HAP-1 (cell line): ENCODE results near the gene DSG2.

Experiments used
- DNase-seq, 2 experiments: peaks; one replicate each; pipeline ENCODE4 v3.0.0-alpha.2; 2016 to 2020; ENCODE audit warnings: low spot score in 2 of 2
- H3K27me3 ChIP-seq: fragments of 250-450 bp; sonication (Bioruptor Pico); 2 replicates; pipeline ENCODE4 v1.5.1; 2020; ENCODE audit warnings: low read depth, mild to moderate bottlenecking, moderate library complexity
- H3K36me3 ChIP-seq: fragments of 250-450 bp; sonication (Bioruptor Pico); replicated peaks from 2 replicates; pipeline ENCODE4 v1.5.1; 2020; ENCODE audit warnings: mild to moderate bottlenecking
- H3K4me1 ChIP-seq: fragments of 250-450 bp; sonication (Bioruptor Pico); 2 replicates; pipeline ENCODE4 v1.5.1; 2020; ENCODE audit warnings: mild to moderate bottlenecking
- H3K4me3 ChIP-seq: fragments of 250-450 bp; sonication (Bioruptor Pico); 2 replicates; pipeline ENCODE4 v1.5.1; 2020; ENCODE audit warnings: mild to moderate bottlenecking, moderate library complexity
- H3K9me3 ChIP-seq: fragments of 250-450 bp; sonication (Bioruptor Pico); 2 replicates; pipeline ENCODE4 v1.5.1; 2020; ENCODE audit warnings: mild to moderate bottlenecking, moderate library complexity
- in situ Hi-C: fragments of 300-500 bp; cut with MboI; formaldehyde crosslinking; loops from 3 replicates; pipeline ENCODE4 v1.14.3; 2020; ENCODE audit warnings: low sequenced_read_pairs, inconsistent platforms, mixed read lengths

DSG2 gene

GRCh38 chr18:31497836-31498573 is at the start of gene DSG2:
TSS of gene DSG2 (plus strand) at chr18:31498177. CDS start at chr18:31498252, 75 bp downstream.
- peak within 1 kb of the TSS; percentile 71 for H3K4me3 ChIP-seq
- peaks cover 9% of the 10 kb centered on the region; the same call in 1 of the 2 replicates for H3K4me1 ChIP-seq
- no peaks in the 10 kb centered on the region for H3K9me3 ChIP-seq
- H3K27me3 ChIP-seq = no peaks in the 10 kb centered on the region
- peak; percentile 19 to 82 for DNase-seq
- 0 out of 2 replicates have a peak, but pooled peaks cover 4% of the 10 kb centered on the region for H3K36me3 ChIP-seq
- in situ Hi-C loops = no loop called here

GRCh38 chr18:31450409-31450808 is 47.6 kb upstream of the DSG2 start:
- in situ Hi-C loops = no loop called here
- H3K4me1 ChIP-seq = no peaks in the 10 kb centered on the region
- no peaks in the 10 kb centered on the region for H3K36me3 ChIP-seq
- H3K4me3 ChIP-seq = no peak overlapping the region
- no peaks in the 10 kb centered on the region for H3K9me3 ChIP-seq
- no peak for DNase-seq
- H3K27me3 ChIP-seq = no peaks in the 10 kb centered on the region

- DNase-seq = no peak
- no peaks in the 10 kb centered on the region for H3K36me3 ChIP-seq
- in situ Hi-C loops = no loop called here
Observed at GRCh38 chr18:31451625-31452024, 46.4 kb upstream of the DSG2 start.

GRCh38 chr18:31454066-31454708 is 43.8 kb upstream of the DSG2 start:
- DNase-seq = no peak
- Histone ChIP-seq H3K4me3 (no peak overlapping the region), H3K27me3 (no peaks in the 10 kb centered on the region)

More at GRCh38 chr18:31451625-31452024, 46.4 kb upstream of the DSG2 start:
- no peaks in the 10 kb centered on the region for H3K9me3 ChIP-seq
- H3K4me1 ChIP-seq = no peaks in the 10 kb centered on the region
- no peaks in the 10 kb centered on the region for H3K27me3 ChIP-seq
- H3K4me3 ChIP-seq = no peak overlapping the region

GRCh38 chr18:31469629-31470028 is 28.3 kb upstream of the DSG2 start:
- no peaks in the 10 kb centered on the region for H3K36me3 ChIP-seq
- in situ Hi-C loops = no loop called here
- H3K4me3 ChIP-seq = no peak overlapping the region
- H3K27me3 ChIP-seq = no peaks in the 10 kb centered on the region
- H3K9me3 ChIP-seq = no peaks in the 10 kb centered on the region
- H3K4me1 ChIP-seq = no peaks in the 10 kb centered on the region
- DNase-seq = no peak

More at GRCh38 chr18:31454066-31454708, 43.8 kb upstream of the DSG2 start:
- no peaks in the 10 kb centered on the region for H3K9me3 ChIP-seq
- no peaks in the 10 kb centered on the region for H3K36me3 ChIP-seq
- in situ Hi-C loops = no loop called here
- H3K4me1 ChIP-seq = no peaks in the 10 kb centered on the region

GRCh38 chr18:31478688-31479087 is 19.3 kb upstream of the DSG2 start:
- Histone ChIP-seq H3K9me3 (no peaks in the 10 kb centered on the region), H3K4me3 (no peak overlapping the region), H3K27me3 (no peaks in the 10 kb centered on the region), H3K4me1 (peaks cover 3% of the 10 kb centered on the region; the same call in 1 of the 2 replicates), H3K36me3 (no peaks in the 10 kb centered on the region)
- DNase-seq = no peak
- in situ Hi-C loops = no loop called here

- no peaks in the 10 kb centered on the region for H3K36me3 ChIP-seq
- in situ Hi-C loops = no loop called here
Observed at GRCh38 chr18:31482051-31482450, 15.9 kb upstream of the DSG2 start.

GRCh38 chr18:31483396-31483795 is 14.6 kb upstream of the DSG2 start:
- Histone ChIP-seq H3K9me3 (no peaks in the 10 kb centered on the region), H3K4me3 (no peak overlapping the region), H3K4me1 (peaks cover 3% of the 10 kb centered on the region; the same call in 1 of the 2 replicates), H3K36me3 (no peaks in the 10 kb centered on the region), H3K27me3 (no peaks in the 10 kb centered on the region)
- in situ Hi-C loops = no loop called here
- DNase-seq = no peak

More at GRCh38 chr18:31482051-31482450, 15.9 kb upstream of the DSG2 start:
- H3K4me1 ChIP-seq = peaks cover 3% of the 10 kb centered on the region; the same call in 1 of the 2 replicates
- H3K27me3 ChIP-seq = no peaks in the 10 kb centered on the region
- no peaks in the 10 kb centered on the region for H3K9me3 ChIP-seq
- H3K4me3 ChIP-seq = no peak overlapping the region
- no peak for DNase-seq

- no peak for DNase-seq
- H3K4me1 ChIP-seq = peaks cover 3% of the 10 kb centered on the region; the same call in 1 of the 2 replicates
- in situ Hi-C loops = no loop called here
- no peaks in the 10 kb centered on the region for H3K9me3 ChIP-seq
- H3K36me3 ChIP-seq = no peaks in the 10 kb centered on the region
- no peaks in the 10 kb centered on the region for H3K27me3 ChIP-seq
- H3K4me3 ChIP-seq = no peak overlapping the region
Observed at GRCh38 chr18:31484461-31484860, 13.5 kb upstream of the DSG2 start.

- Histone ChIP-seq H3K27me3 (peaks cover 3% of the 10 kb centered on the region; the same call in 1 of the 2 replicates), H3K4me3 (no peak overlapping the region), H3K36me3 (no peaks in the 10 kb centered on the region), H3K4me1 (peaks cover 1% of the 10 kb centered on the region; the same call in 1 of the 2 replicates), H3K9me3 (no peaks in the 10 kb centered on the region)
- no peak for DNase-seq
- in situ Hi-C loops = no loop called here
Observed at GRCh38 chr18:31486165-31486564, 11.8 kb upstream of the DSG2 start.

- no peak for DNase-seq
- Histone ChIP-seq H3K27me3 (peaks cover 3% of the 10 kb centered on the region; the same call in 1 of the 2 replicates), H3K9me3 (no peaks in the 10 kb centered on the region), H3K4me3 (no peak overlapping the region), H3K4me1 (no peaks in the 10 kb centered on the region), H3K36me3 (no peaks in the 10 kb centered on the region)
- in situ Hi-C loops = no loop called here
Observed at GRCh38 chr18:31487246-31488015, 10.5 kb upstream of the DSG2 start.

- Histone ChIP-seq H3K4me1 (no peaks in the 10 kb centered on the region), H3K36me3 (no peaks in the 10 kb centered on the region), H3K27me3 (peaks cover 3% of the 10 kb centered on the region; the same call in 1 of the 2 replicates), H3K4me3 (no peak overlapping the region), H3K9me3 (no peaks in the 10 kb centered on the region)
- in situ Hi-C loops = no loop called here
- DNase-seq = no peak
Observed at GRCh38 chr18:31489311-31489710, 8.7 kb upstream of the DSG2 start.

- in situ Hi-C loops = no loop called here
Observed at GRCh38 chr18:31490387-31490786, 7.6 kb upstream of the DSG2 start.

More at GRCh38 chr18:31490387-31490786, 7.6 kb upstream of the DSG2 start:
- Histone ChIP-seq H3K9me3 (no peaks in the 10 kb centered on the region), H3K4me3 (no peak overlapping the region), H3K27me3 (peaks cover 3% of the 10 kb centered on the region; the same call in 1 of the 2 replicates), H3K4me1 (no peaks in the 10 kb centered on the region), H3K36me3 (no peaks in the 10 kb centered on the region)
- no peak for DNase-seq
